Caco-2 (cell line): Measurements from ENCODE around the gene BPIFB1. TPM values are rescaled to one million over a fixed set of nuclear protein-coding genes. Genes with fewer than 3 reads are reported as not detected.

ENCODE experiments used
- BruUV-seq: library from RNA; stranded (reverse); fragments of 400-500 nt; replicated peaks from 2 replicates; lab custom pipeline; 2021; lab: Mats Ljungman, UMichigan
- CTCF ChIA-PET: fragments of 300-600 bp; sonication (Branson Sonifier 250); formaldehyde crosslinking; loops from one replicate; lab custom pipeline; 2022; ENCODE audit warnings: antibody characterized with exemption; lab: Charles Lee
- POLR2A ChIA-PET: fragments of 300-600 bp; sonication (Branson Sonifier 250); formaldehyde crosslinking; loops from one replicate; lab custom pipeline; 2022; ENCODE audit warnings: antibody characterized with exemption; lab: Charles Lee
- DNase-seq, 2 experiments: peaks; one replicate each; pipeline versions ENCODE4 v3.0.0 to v3.0.0-alpha.2; 2020 to 2022
- H3K27me3 ChIP-seq: replicated peaks from 2 replicates; pipeline ENCODE4 v1.6.0; 2011; ENCODE audit warnings: low read length; ENCODE audit not compliant: control insufficient read depth, insufficient read depth
- H3K36me3 ChIP-seq: 2 replicates; pipeline ENCODE4 v1.5.1; 2011; ENCODE audit warnings: low read length; ENCODE audit not compliant: control insufficient read depth, insufficient read depth
- H3K4me1 ChIP-seq: fragments of 250-450 bp; sonication (Bioruptor Pico); 2 replicates; pipeline ENCODE4 v1.5.1; 2020; ENCODE audit warnings: mild to moderate bottlenecking
- H3K4me3 ChIP-seq: 2 replicates; pipeline ENCODE4 v1.5.1; 2011; ENCODE audit warnings: low read depth, mild to moderate bottlenecking, control low read depth, low read length
- H3K9me3 ChIP-seq: fragments of 250-450 bp; sonication (Bioruptor Pico); 2 replicates; pipeline ENCODE4 v1.5.1; 2020; ENCODE audit warnings: mild to moderate bottlenecking, moderate library complexity
- H3K27ac Mint-ChIP-seq: one replicate; pipeline ENCODE4 v1.8.0; 2022; ENCODE audit warnings: mixed read lengths; ENCODE audit not compliant: unreplicated experiment
- H3K27me3 Mint-ChIP-seq: one replicate; pipeline ENCODE4 v1.8.0; 2022; ENCODE audit warnings: mixed read lengths; ENCODE audit not compliant: insufficient read depth, unreplicated experiment
- H3K36me3 Mint-ChIP-seq: one replicate; pipeline ENCODE4 v1.8.0; 2022; ENCODE audit warnings: mild to moderate bottlenecking, mixed read lengths; ENCODE audit not compliant: insufficient read depth, unreplicated experiment
- H3K4me1 Mint-ChIP-seq: one replicate; pipeline ENCODE4 v1.8.0; 2022; ENCODE audit warnings: low read depth, mixed read lengths; ENCODE audit not compliant: unreplicated experiment
- H3K4me3 Mint-ChIP-seq: one replicate; pipeline ENCODE4 v1.8.0; 2022; ENCODE audit warnings: mild to moderate bottlenecking, moderate library complexity, mixed read lengths; ENCODE audit not compliant: unreplicated experiment
- H3K9me3 Mint-ChIP-seq: one replicate; pipeline ENCODE4 v1.8.0; 2022; ENCODE audit warnings: mixed read lengths; ENCODE audit not compliant: unreplicated experiment
- CTCF ChIP-seq, 2 experiments: fragments of 200-600 bp in 1 of 2; IDR thresholded peaks; 1 replicate in 1 of 2; 2 replicates in 1 of 2; pipeline versions ENCODE4 v1.5.1 to v1.8.0; 2011 to 2022; ENCODE audit warnings: antibody characterized with exemption in 1 of 2, control low read depth in 1 of 2, inconsistent platforms in 1 of 2, low read depth in 1 of 2, low read length in 1 of 2, mild to moderate bottlenecking in 1 of 2, moderate library complexity in 1 of 2; ENCODE audit not compliant: insufficient read depth in 1 of 2, severe bottlenecking in 1 of 2, unreplicated experiment in 1 of 2
- intact Hi-C: fragments of 100-400 bp; cut with micrococcal nuclease; formaldehyde crosslinking; loops from one replicate; pipeline ENCODE4 v1.10.0; 2022; ENCODE audit not compliant: unreplicated experiment
- total RNA-seq: library from RNA; stranded (reverse); gene quantifications from 2 replicates; pipeline ENCODE4 v1.2.3, GENCODE V29; 2022

Gene BPIFB1
- total RNA-seq, 1 experiment from 2014 or later = not detected

GRCh38 chr20:33333616-33334015 is 50.6 kb downstream of the BPIFB1 start:
- ChIA-PET CTCF (no interaction called here), POLR2A (no interaction called here)
- no peaks in the 10 kb centered on the region for H3K4me1 Mint-ChIP-seq
- peaks cover 14% of the 10 kb centered on the region for H3K27me3 Mint-ChIP-seq
- no TSS peak for BruUV-seq
- Histone ChIP-seq H3K4me3 (no peak overlapping the region), H3K36me3 (no peaks in the 10 kb centered on the region), H3K27me3 (peaks cover 4% of the 10 kb centered on the region), H3K9me3 (no peaks in the 10 kb centered on the region), H3K4me1 (no peaks in the 10 kb centered on the region)
- H3K4me3 Mint-ChIP-seq = no peak overlapping the region
- intact Hi-C loops = no loop called here
- H3K27ac Mint-ChIP-seq = no peak overlapping the region
- no peaks in the 10 kb centered on the region for H3K36me3 Mint-ChIP-seq
- DNase-seq = no peak
- no peaks in the 10 kb centered on the region for H3K9me3 Mint-ChIP-seq
- TF ChIP-seq CTCF (IDR thresholded peaks at IDR 0.05; ENCODE audit: insufficient read depth in 1 of 2, low read depth in 1 of 2, low read length in 1 of 2, severe bottlenecking in 1 of 2, unreplicated experiment in 1 of 2) = no peak

- H3K9me3 ChIP-seq = no peaks in the 10 kb centered on the region
- ChIA-PET POLR2A (no interaction called here), CTCF (no interaction called here)
- intact Hi-C loops = no loop called here
- no peaks in the 10 kb centered on the region for H3K4me1 ChIP-seq
- H3K36me3 ChIP-seq = no peaks in the 10 kb centered on the region
- no peaks in the 10 kb centered on the region for H3K36me3 Mint-ChIP-seq
- peaks cover 10% of the 10 kb centered on the region for H3K27me3 Mint-ChIP-seq
- H3K27ac Mint-ChIP-seq = no peak overlapping the region
- peaks cover 4% of the 10 kb centered on the region; the same call in 1 of the 2 replicates for H3K27me3 ChIP-seq
- no peaks in the 10 kb centered on the region for H3K4me1 Mint-ChIP-seq
- TF ChIP-seq CTCF (IDR thresholded peaks at IDR 0.05; ENCODE audit: insufficient read depth in 1 of 2, low read depth in 1 of 2, low read length in 1 of 2, severe bottlenecking in 1 of 2, unreplicated experiment in 1 of 2) = no peak
- no TSS peak for BruUV-seq
- no peak for DNase-seq
- H3K9me3 Mint-ChIP-seq = no peaks in the 10 kb centered on the region
- H3K4me3 Mint-ChIP-seq = no peak overlapping the region
- H3K4me3 ChIP-seq = no peak overlapping the region
These were observed 51.1 kb downstream of the BPIFB1 start for GRCh38 chr20:33334111-33334510.

GRCh38 chr20:33336375-33336774 is 53.4 kb downstream of the BPIFB1 start:
- no peaks in the 10 kb centered on the region for H3K4me1 Mint-ChIP-seq
- H3K4me3 Mint-ChIP-seq = no peak overlapping the region
- ChIA-PET POLR2A (no interaction called here), CTCF (no interaction called here)
- no peaks in the 10 kb centered on the region for H3K9me3 Mint-ChIP-seq
- no peak for DNase-seq
- no TSS peak for BruUV-seq
- H3K9me3 ChIP-seq = no peaks in the 10 kb centered on the region
- intact Hi-C loops = loop anchor here (5.0 kb wide), 1 partner anchor 36 kb away; no protein-coding TSS in a partner anchor
- no peaks in the 10 kb centered on the region for H3K36me3 ChIP-seq
- H3K4me3 ChIP-seq = no peak overlapping the region
- H3K27me3 ChIP-seq = 0 out of 2 replicates have a peak, but pooled peaks cover 2% of the 10 kb centered on the region
- H3K36me3 Mint-ChIP-seq = no peaks in the 10 kb centered on the region
- H3K27me3 Mint-ChIP-seq = peaks cover 10% of the 10 kb centered on the region
- no peak for TF ChIP-seq CTCF (IDR thresholded peaks at IDR 0.05; ENCODE audit: insufficient read depth in 1 of 2, low read depth in 1 of 2, low read length in 1 of 2, severe bottlenecking in 1 of 2, unreplicated experiment in 1 of 2)
- no peak overlapping the region for H3K27ac Mint-ChIP-seq
- H3K4me1 ChIP-seq = no peaks in the 10 kb centered on the region
